NCI-H1092 (cell line): ENCODE data around the gene IQGAP2.
"Not testable (repeated sequence)": the region's sequence is repeated elsewhere in the genome, so short reads cannot be mapped to it uniquely, and the experiment has no call there.

Source experiments
- DNase-seq: peaks from one replicate; lab custom pipeline; 2025; lab: John Stamatoyannopoulos, UW

IQGAP2 gene

DNA sequence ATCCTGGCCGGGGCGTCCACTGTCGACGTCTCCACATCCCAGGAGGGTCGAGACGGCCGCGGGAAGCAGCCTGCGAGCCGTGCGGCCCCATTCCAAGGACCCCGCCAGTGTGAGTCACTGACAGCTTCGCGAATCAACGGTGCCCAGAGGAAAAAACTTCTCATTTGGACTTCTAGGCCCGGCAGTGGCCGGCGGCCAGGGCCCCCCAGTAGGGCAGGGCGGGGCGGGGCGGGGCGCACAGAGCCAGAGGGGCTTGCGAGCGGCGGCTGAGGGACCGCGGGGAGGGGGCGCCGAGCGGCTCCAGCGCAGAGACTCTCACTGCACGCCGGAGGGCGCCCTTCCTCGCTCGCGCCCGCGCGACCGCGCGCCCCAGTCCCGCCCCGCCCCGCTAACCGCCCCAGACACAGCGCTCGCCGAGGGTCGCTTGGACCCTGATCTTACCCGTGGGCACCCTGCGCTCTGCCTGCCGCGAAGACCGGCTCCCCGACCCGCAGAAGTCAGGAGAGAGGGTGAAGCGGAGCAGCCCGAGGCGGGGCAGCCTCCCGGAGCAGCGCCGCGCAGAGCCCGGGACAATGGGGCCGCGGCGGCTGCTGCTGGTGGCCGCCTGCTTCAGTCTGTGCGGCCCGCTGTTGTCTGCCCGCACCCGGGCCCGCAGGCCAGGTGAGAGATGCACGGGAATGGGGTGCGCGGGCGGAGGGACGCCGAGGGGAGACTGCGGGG is 312.8 kb downstream of the IQGAP2 start, which contains the start of gene F2R:
TSS of gene F2R (plus strand) at position 391 of the 720 bp plus-strand sequence. CDS start at position 573, 182 bp downstream.
- no peak for DNase-seq

GRCh38 chr5:76716456-76717157 is 313.5 kb downstream of the IQGAP2 start:
- DNase-seq = no peak

GRCh38 chr5:76717222-76718083 is 314.4 kb downstream of the IQGAP2 start:
- DNase-seq = no peak

GRCh38 chr5:76718381-76718832 is 315.3 kb downstream of the IQGAP2 start:
- no peak for DNase-seq

DNA sequence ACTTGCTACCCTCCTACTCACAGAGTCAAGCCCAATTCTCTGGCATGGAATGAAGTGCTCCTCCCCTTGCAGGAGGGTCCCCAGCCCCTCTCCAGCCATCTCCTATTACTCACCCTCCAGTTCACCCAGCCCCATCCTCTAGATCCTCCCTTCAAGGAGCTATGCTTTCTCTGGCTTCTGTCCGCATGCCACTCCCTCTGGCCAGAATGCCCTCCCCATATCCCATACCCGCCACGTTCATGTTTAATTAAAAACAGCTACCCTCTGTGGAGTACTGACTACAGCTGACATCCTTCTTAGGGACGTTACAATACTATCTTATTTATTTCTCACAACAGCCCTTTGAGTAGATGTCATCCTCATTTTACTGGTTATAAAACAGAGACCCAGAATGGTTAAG is 315.8 kb downstream of the IQGAP2 start:
- DNase-seq = no peak

- no peak for DNase-seq
Measured at GRCh38 chr5:76720988-76721569, 318.0 kb downstream of the IQGAP2 start.

- no peak for DNase-seq
Measured at GRCh38 chr5:76723266-76723665, 320.2 kb downstream of the IQGAP2 start.

GRCh38 chr5:76723906-76724305 is 320.8 kb downstream of the IQGAP2 start:
- no peak for DNase-seq

GRCh38 chr5:76724871-76725270 is 321.8 kb downstream of the IQGAP2 start:
- no peak for DNase-seq

DNA sequence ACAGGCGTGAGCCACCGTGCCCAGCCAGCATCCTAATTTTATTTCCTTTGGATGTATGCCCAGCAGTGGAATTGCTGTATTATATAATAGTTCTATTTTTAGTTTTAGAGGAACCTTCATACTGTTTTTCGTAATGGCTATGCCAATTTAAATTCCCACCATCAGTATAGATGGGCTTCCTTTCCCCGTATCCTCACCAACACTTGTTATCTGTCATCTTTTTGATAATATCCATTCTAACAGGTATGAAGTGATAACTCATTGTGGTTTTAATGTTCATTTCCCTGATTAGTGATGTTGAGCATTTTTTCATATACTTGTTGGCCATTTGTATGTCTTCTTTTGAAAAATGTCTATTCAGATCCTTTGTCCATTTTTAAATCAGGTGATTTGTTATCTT is 325.9 kb downstream of the IQGAP2 start:
- no peak for DNase-seq

GRCh38 chr5:76729373-76730290 is 326.5 kb downstream of the IQGAP2 start:
- DNase-seq = no peak

DNA sequence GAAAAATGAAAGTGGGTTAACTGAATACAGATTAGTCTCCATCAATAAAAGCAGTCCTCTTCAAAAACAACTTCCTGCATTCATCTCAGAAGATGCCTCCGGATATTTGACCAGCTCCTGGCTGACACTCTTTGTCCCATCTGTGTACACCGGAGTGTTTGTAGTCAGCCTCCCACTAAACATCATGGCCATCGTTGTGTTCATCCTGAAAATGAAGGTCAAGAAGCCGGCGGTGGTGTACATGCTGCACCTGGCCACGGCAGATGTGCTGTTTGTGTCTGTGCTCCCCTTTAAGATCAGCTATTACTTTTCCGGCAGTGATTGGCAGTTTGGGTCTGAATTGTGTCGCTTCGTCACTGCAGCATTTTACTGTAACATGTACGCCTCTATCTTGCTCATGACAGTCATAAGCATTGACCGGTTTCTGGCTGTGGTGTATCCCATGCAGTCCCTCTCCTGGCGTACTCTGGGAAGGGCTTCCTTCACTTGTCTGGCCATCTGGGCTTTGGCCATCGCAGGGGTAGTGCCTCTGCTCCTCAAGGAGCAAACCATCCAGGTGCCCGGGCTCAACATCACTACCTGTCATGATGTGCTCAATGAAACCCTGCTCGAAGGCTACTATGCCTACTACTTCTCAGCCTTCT is 329.4 kb downstream of the IQGAP2 start:
- DNase-seq = no peak

GRCh38 chr5:76733049-76733417 is 329.9 kb downstream of the IQGAP2 start:
- DNase-seq = no peak

DNA sequence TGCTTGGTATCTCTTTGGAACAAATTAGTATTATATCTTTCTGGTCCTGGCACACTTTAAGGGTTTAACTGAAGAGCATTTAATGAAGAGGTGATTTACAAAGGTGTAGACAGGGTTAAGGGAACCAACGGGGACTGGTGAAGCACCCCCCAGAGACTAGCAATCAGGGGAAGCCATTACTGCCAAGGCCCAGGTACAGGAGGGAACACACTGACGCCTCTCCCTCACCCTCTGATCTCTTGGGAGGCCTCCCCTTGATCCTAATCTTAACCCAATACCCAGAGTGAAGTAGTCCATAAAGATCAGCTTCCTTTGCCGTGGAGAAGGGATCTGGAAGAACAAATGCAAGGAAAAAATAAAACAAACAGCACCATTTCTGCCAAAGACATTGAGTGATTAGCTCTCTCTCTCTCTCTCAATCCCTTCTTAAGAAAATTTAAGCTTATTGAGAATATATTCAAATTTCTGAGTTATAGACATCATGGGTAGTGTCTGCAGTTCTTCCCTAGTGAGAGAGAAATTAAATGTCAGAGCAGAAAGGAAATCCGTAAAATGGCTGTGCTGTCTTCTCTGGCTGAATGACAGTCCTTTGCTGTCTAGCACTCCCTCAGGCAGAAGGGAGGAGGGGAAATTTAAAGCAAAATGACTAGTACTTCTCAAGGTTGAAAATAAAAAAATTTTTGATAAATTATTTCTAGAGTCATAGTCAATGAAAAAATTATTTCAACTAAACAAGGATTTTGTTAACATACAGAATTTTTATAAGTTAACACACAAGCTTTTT is 332.9 kb downstream of the IQGAP2 start:
- DNase-seq = no peak

DNA sequence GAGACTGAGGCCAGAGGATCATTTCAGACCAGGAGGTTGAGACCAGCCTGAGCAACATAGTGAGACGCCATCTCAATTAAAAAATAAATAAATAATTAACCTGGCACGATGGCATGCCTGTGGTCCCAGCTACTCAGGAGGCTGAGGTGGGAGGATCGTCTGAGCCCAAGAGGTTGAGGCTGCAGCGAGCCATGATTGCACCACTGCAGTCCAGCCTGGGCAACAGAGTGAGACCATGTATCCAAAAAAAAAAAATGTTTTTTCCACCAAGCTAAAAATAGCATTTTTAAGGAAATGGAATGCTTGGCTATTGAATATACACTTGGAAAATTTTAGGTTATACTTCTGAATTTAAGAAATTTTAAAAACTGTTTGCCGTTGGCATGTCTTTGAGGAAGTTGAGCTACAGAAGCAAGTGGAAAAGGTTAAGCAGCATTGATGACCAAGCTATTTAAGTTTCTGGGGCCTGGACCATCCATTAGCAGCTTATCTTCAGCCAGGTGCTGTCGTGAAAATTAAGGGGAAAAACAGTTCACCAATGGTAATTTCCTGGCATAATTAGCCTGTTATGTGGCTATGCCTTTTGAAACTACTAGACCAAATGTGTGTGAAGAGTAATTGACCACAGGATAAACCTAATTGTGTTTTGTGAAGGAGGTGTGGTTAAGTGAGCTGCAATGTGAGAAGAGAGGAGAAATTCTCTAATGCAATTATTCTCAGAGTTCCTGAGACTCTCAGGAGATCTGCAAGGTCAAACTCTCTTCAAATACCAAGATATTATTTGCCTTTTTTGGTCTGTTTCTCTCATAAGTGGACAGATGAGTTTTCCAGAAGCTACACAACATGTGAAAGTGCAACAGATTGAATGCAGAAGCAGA is 333.8 kb downstream of the IQGAP2 start:
- no peak for DNase-seq

DNA sequence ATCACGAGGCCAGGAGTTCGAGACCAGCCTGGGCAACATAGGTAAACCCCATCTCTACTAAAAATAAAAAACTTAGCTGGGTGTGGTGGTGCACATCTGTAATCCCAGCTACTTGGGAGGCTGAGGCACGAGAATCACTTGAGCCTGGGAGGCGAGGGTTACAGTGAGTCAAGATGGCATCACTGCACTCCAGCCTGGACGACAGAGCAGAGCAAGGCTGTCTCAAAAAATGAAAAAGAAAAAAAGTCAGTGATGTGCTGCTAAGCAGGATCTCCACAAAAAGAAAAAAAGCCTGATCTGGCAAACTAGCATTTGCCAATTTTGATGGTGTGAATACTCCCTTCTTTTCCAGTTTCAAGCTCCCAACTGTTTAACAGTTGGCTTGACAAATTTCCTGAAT is 334.8 kb downstream of the IQGAP2 start:
- no peak for DNase-seq

DNA sequence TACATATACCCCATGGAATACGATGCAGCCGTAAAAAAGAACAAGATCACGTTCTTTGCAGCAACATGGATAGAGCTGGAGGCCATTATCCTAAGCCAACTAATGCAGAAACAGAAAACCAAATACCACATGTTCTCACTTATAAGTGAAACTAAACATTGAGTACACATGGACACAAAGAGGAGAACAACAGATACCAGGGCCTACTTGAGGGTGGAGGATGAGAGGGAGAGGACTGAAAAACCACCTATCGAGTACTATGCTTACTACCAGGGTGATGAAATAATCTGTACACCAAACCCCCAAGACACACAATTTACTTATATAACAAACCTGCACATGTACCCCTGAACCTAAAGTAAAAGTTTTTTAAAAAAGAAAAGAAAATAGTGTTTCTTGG is 338.4 kb downstream of the IQGAP2 start:
- not testable (repeated sequence) for DNase-seq

DNA sequence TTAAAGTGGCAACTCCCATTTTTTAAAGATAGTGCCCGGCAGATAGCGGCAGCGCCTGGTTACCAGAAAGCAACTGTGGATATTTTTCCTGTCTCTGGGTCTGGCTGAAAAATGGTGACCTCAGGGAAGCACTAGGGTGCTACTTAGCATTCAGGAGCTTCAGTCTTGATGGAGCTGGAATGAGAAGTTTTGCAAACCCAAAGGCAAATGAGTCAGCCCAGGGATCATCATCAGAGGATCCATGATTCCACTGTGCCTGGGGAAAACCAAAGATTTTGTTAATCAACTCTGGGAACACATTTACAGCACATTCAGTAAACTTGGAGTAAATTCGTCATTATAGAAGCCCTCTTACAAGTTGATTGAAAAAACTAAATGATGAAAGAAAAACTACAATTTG is 339.5 kb downstream of the IQGAP2 start:
- no peak for DNase-seq

DNA sequence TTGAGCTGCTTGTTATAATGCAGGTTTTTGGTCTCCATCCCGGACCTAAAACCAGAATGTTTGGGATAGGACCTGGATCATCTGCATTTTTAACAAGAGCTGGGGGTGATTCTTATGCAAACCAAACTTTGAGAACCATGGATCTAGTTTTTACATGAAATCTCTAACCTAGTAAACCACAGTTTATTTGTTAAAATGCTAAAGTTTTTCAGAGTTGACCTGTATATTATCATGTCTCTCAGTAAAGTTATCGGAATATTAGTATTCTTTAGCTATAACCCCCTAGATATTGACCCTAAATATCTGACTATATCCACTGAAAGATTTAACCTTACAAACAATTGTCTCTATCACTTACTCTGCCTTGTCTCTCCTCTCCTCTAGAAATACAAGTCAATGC is 341.5 kb downstream of the IQGAP2 start:
- no peak for DNase-seq
